NT2/D1 (cell line): ENCODE results near the gene TTC12.

ENCODE experiments used
- SUZ12 ChIP-seq: IDR thresholded peaks from 2 replicates; pipeline ENCODE4 v1.6.1; 2011; ENCODE audit not compliant: insufficient read length, insufficient read depth; ENCODE audit errors: extremely low read depth
- YY1 ChIP-seq: IDR thresholded peaks from 2 replicates; pipeline ENCODE4 v1.6.1; 2011; ENCODE audit not compliant: insufficient read length, insufficient read depth

- TF ChIP-seq SUZ12 (no peak), YY1 (no peak)
Measured at GRCh38 chr11:113334183-113334582, 19.8 kb downstream of the TTC12 start.
